Smooth muscle cell (in vitro differentiated cells): ENCODE measurements around the gene FKBP8. TPM values are rescaled to one million over a fixed set of nuclear protein-coding genes. Genes with fewer than 3 reads are reported as not detected.
A peak's percentile ranks its signal among the peaks of the same experiment; 100 is the strongest.

ENCODE experiments used
- DNase-seq: peaks from one replicate; lab custom pipeline; 2025; ENCODE audit not compliant: unreplicated experiment; lab: John Stamatoyannopoulos, UW
- H2AFZ ChIP-seq: fragments of 200-600 bp; sonication (generic); 2 replicates; pipeline ENCODE4 v1.6.0; 2016; ENCODE audit warnings: antibody characterized with exemption, low read depth, mild to moderate bottlenecking
- H3F3A ChIP-seq: fragments of 200-600 bp; sonication (generic); 2 replicates; pipeline ENCODE4 v1.6.0; 2017; ENCODE audit warnings: antibody characterized with exemption, low read depth
- H3K27ac ChIP-seq: fragments of 200-600 bp; sonication (generic); 2 replicates; pipeline ENCODE4 v1.5.1; 2016; ENCODE audit warnings: low read depth, mild to moderate bottlenecking
- H3K27me3 ChIP-seq: fragments of 200-600 bp; sonication (generic); 2 replicates; pipeline ENCODE4 v1.6.1; 2016; ENCODE audit warnings: low read depth, mild to moderate bottlenecking
- H3K36me3 ChIP-seq: fragments of 200-600 bp; sonication (generic); 2 replicates; pipeline ENCODE4 v1.5.1; 2016; ENCODE audit warnings: low read depth
- H3K4me1 ChIP-seq: fragments of 200-600 bp; sonication (generic); 2 replicates; pipeline ENCODE4 v1.5.1; 2016; ENCODE audit warnings: low read depth
- H3K4me2 ChIP-seq: fragments of 200-600 bp; sonication (generic); 2 replicates; pipeline ENCODE4 v1.6.0; 2016; ENCODE audit warnings: mild to moderate bottlenecking
- H3K4me3 ChIP-seq: fragments of 200-600 bp; sonication (generic); 2 replicates; pipeline ENCODE4 v1.5.1; 2016; ENCODE audit warnings: mild to moderate bottlenecking
- H3K79me2 ChIP-seq: fragments of 200-600 bp; sonication (generic); 2 replicates; pipeline ENCODE4 v1.6.0; 2016; ENCODE audit warnings: low read depth, mild to moderate bottlenecking
- H3K9ac ChIP-seq: fragments of 200-600 bp; sonication (generic); 2 replicates; pipeline ENCODE4 v1.6.0; 2016; ENCODE audit warnings: low read depth
- H3K9me3 ChIP-seq: fragments of 200-600 bp; sonication (generic); replicated peaks from 2 replicates; pipeline ENCODE4 v1.5.1; 2016; ENCODE audit warnings: low read depth
- H4K20me1 ChIP-seq: fragments of 200-600 bp; sonication (generic); 2 replicates; pipeline ENCODE4 v1.6.0; 2016; ENCODE audit warnings: low read depth
- WGBS: methylation state at CpG from one replicate; pipeline ENCODE4 v1.1.7; 2016; ENCODE audit warnings: low lambda C conversion rate; 5-methylcytosine and 5-hydroxymethylcytosine counted together
- polyA plus RNA-seq: library from polyadenylated mRNA; unstranded; fragments of >200 nt; fragmentation: Nextera tagmentation; extraction: Ambion mirVana; gene quantifications from 2 replicates; pipeline ENCODE4 v1.2.1, GENCODE V29; 2016
- total RNA-seq: library from RNA; depleted of rRNA; stranded (reverse); fragments of >200 nt; gene quantifications from 2 replicates; pipeline ENCODE4 v1.2.3, GENCODE V29; 2014
- TF ChIP-seq, protein P1 (sequence below): fragments of 200-600 bp; sonication (generic); IDR thresholded peaks from 2 replicates; pipeline ENCODE4 v1.5.1; 2017; ENCODE audit warnings: borderline replicate concordance, mild to moderate bottlenecking, antibody characterized with exemption; ENCODE audit not compliant: insufficient read depth, poor library complexity, severe bottlenecking

FKBP8 gene
- total and polyA plus RNA-seq, 2 experiments from 2014 or later = 143 to 358 TPM

- TF ChIP-seq, protein P1, sequence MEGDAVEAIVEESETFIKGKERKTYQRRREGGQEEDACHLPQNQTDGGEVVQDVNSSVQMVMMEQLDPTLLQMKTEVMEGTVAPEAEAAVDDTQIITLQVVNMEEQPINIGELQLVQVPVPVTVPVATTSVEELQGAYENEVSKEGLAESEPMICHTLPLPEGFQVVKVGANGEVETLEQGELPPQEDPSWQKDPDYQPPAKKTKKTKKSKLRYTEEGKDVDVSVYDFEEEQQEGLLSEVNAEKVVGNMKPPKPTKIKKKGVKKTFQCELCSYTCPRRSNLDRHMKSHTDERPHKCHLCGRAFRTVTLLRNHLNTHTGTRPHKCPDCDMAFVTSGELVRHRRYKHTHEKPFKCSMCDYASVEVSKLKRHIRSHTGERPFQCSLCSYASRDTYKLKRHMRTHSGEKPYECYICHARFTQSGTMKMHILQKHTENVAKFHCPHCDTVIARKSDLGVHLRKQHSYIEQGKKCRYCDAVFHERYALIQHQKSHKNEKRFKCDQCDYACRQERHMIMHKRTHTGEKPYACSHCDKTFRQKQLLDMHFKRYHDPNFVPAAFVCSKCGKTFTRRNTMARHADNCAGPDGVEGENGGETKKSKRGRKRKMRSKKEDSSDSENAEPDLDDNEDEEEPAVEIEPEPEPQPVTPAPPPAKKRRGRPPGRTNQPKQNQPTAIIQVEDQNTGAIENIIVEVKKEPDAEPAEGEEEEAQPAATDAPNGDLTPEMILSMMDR = no peak
Observed at GRCh38 chr19:18532168-18532890, 11.0 kb downstream of the FKBP8 start.

GRCh38 chr19:18531485-18531884 is 11.9 kb downstream of the FKBP8 start:
- H3K9ac ChIP-seq = no peak overlapping the region
- no peak overlapping the region for H3K27ac ChIP-seq

More at GRCh38 chr19:18532168-18532890, 11.0 kb downstream of the FKBP8 start:
- WGBS = 95% methylated on average over 22 of the region's 22 CpGs
- H4K20me1 ChIP-seq = no peaks in the 10 kb centered on the region
- no peak overlapping the region for H3K27ac ChIP-seq
- H3K36me3 ChIP-seq = no peaks in the 10 kb centered on the region
- DNase-seq = no peak
- H3F3A ChIP-seq = no peaks in the 10 kb centered on the region
- no peaks in the 10 kb centered on the region for H3K79me2 ChIP-seq
- no peaks in the 10 kb centered on the region for H3K27me3 ChIP-seq
- H3K9me3 ChIP-seq = no peaks in the 10 kb centered on the region
- H3K9ac ChIP-seq = no peak overlapping the region
- no peak overlapping the region for H2AFZ ChIP-seq
- no peak overlapping the region for H3K4me3 ChIP-seq
- H3K4me2 ChIP-seq = no peak overlapping the region
- no peaks in the 10 kb centered on the region for H3K4me1 ChIP-seq

DNA sequence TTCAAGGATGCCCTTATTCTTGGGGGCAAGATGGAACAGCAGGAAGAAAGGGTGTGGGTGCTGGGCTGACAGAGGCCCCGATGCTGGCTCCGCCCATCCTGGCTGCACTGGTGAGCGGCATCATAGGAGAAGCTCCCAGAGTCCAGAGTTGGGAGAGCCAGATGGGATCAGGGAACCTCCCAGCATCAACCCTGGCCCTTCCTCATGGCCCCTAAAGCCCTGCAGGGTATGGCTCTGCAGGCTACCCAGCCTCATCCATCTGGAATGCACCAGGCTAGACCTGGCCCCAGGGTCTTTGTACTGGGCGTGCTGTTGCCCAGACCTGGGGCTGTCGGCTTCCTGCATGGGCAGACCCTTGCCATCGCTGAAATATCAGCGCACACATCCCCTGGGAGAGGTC is 13.6 kb downstream of the FKBP8 start:
- Histone ChIP-seq H3K4me3 (no peak overlapping the region), H3K36me3 (no peaks in the 10 kb centered on the region), H3K27ac (no peak overlapping the region), H3K4me2 (no peak overlapping the region), H2AFZ (no peak overlapping the region), H3K79me2 (no peaks in the 10 kb centered on the region), H3K9ac (no peak overlapping the region), H3K27me3 (no peaks in the 10 kb centered on the region), H3K9me3 (no peaks in the 10 kb centered on the region), H4K20me1 (no peaks in the 10 kb centered on the region), H3K4me1 (no peaks in the 10 kb centered on the region), H3F3A (no peaks in the 10 kb centered on the region)
- DNase-seq = no peak
- WGBS = 89% methylated on average over 7 of the region's 7 CpGs
- TF ChIP-seq, protein P1 = no peak

More at GRCh38 chr19:18531485-18531884, 11.9 kb downstream of the FKBP8 start:
- Histone ChIP-seq H3K27me3 (no peaks in the 10 kb centered on the region), H3K4me3 (no peak overlapping the region), H3K79me2 (no peaks in the 10 kb centered on the region), H3K9me3 (no peaks in the 10 kb centered on the region), H3K36me3 (no peaks in the 10 kb centered on the region), H2AFZ (no peak overlapping the region), H3F3A (no peaks in the 10 kb centered on the region), H3K4me1 (no peaks in the 10 kb centered on the region), H3K4me2 (no peak overlapping the region), H4K20me1 (no peaks in the 10 kb centered on the region)
- TF ChIP-seq, protein P1 = no peak
- no peak for DNase-seq
- 96% methylated on average over 9 of the region's 9 CpGs for WGBS

- no peak overlapping the region for H3K4me3 ChIP-seq
- no peak for DNase-seq
- H3K27ac ChIP-seq = peak overlapping the region; percentile 38
- H4K20me1 ChIP-seq = no peaks in the 10 kb centered on the region
- no peaks in the 10 kb centered on the region for H3K4me1 ChIP-seq
- WGBS = 76% methylated on average over 9 of the region's 9 CpGs
- no peak overlapping the region for H2AFZ ChIP-seq
- H3K36me3 ChIP-seq = no peaks in the 10 kb centered on the region
- no peak overlapping the region for H3K9ac ChIP-seq
- TF ChIP-seq, protein P1 = no peak
- H3K27me3 ChIP-seq = no peaks in the 10 kb centered on the region
- H3K79me2 ChIP-seq = peaks cover 5% of the 10 kb centered on the region
- H3K9me3 ChIP-seq = no peaks in the 10 kb centered on the region
- no peaks in the 10 kb centered on the region for H3F3A ChIP-seq
- H3K4me2 ChIP-seq = no peak overlapping the region
Observed at GRCh38 chr19:18526316-18526715, 17.1 kb downstream of the FKBP8 start.
